ENCODE results near the gene NFIA. TPM values are rescaled to one million over a fixed set of nuclear protein-coding genes. Genes with fewer than 3 reads are reported as not detected.

Gene NFIA
- total RNA-seq, 1 donor from 2014 or later = 163 TPM

DNA sequence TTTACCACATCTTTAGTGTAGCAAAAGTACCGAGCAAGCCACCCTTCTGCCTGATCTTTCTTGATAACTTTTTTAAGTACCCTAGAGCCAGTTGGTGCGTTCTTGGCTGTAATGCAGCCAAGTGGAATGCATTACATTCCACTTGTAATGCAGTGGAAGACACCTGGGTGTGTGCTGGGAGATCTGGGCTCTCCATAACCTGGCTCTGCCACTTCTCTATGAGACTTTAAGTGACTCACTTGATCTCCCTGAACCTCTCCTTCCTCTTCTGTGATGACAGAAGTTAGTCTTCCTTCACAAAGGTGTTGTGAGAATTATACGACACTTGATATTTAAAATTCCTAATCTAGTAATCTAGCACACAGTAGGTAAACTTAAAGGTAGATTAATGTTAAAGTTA, 35.3 kb upstream of the NFIA start:
- Mint-ChIP-seq H3K4me1 (peaks cover 21% of the 10 kb centered on the region), H3K36me3 (no peaks in the 10 kb centered on the region), H3K27ac (no peak overlapping the region), H3K9me3 (no peaks in the 10 kb centered on the region), H3K4me3 (no peak overlapping the region), H3K27me3 (ENCODE audit: low read depth) (no peaks in the 10 kb centered on the region)
- TF ChIP-seq, protein P1, sequence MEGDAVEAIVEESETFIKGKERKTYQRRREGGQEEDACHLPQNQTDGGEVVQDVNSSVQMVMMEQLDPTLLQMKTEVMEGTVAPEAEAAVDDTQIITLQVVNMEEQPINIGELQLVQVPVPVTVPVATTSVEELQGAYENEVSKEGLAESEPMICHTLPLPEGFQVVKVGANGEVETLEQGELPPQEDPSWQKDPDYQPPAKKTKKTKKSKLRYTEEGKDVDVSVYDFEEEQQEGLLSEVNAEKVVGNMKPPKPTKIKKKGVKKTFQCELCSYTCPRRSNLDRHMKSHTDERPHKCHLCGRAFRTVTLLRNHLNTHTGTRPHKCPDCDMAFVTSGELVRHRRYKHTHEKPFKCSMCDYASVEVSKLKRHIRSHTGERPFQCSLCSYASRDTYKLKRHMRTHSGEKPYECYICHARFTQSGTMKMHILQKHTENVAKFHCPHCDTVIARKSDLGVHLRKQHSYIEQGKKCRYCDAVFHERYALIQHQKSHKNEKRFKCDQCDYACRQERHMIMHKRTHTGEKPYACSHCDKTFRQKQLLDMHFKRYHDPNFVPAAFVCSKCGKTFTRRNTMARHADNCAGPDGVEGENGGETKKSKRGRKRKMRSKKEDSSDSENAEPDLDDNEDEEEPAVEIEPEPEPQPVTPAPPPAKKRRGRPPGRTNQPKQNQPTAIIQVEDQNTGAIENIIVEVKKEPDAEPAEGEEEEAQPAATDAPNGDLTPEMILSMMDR (IDR thresholded peaks at IDR 0.05; ENCODE audit: unreplicated experiment) = no peak
- no peak for DNase-seq (ENCODE audit: low spot score in 2 of 2, unreplicated experiment in 2 of 2)

DNA sequence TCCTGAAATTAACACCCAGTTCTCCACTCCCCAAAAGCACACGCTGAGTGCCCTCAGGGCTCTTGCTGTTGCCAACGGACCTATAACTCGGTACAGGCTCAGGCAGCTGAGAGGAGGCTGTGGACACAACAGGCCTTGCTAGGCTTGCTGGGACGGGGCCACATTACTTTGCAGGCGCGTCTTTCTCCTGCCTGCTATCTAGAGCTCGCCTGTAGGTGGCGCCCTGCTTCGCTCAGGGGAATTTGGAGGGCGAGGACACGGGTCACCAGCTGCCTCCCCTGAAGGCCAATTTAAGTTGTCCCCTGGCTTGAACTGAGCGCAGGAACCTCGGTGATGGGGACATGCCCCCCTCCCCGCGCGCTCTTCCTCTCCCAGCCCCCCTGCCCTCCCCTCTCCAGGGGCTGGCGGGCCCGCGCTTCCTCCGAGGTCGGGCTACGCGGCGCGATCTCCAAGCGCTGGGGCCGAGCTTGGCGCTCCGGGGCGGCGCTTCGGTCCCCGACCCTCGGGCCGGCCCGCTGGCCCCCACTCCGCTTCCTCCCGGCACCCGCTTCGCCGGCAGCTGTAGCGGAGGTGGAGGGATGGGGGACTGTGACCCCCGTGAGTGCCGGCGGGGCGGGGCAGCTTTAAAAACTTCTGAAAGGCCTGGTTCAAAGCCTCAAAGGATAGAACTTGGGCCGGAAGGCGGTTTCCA, 32.4 kb upstream of the NFIA start:
- TF ChIP-seq, protein P1 (IDR thresholded peaks at IDR 0.05; ENCODE audit: unreplicated experiment) = peak; percentile 96
- Mint-ChIP-seq H3K9me3 (no peaks in the 10 kb centered on the region), H3K4me3 (peak overlapping the region; percentile 76), H3K4me1 (peaks cover 40% of the 10 kb centered on the region), H3K27ac (peak overlapping the region; percentile 89), H3K27me3 (ENCODE audit: low read depth) (no peaks in the 10 kb centered on the region), H3K36me3 (no peaks in the 10 kb centered on the region)
- DNase-seq (ENCODE audit: low spot score in 2 of 2, unreplicated experiment in 2 of 2) = peak; percentile 75 to 97

DNA sequence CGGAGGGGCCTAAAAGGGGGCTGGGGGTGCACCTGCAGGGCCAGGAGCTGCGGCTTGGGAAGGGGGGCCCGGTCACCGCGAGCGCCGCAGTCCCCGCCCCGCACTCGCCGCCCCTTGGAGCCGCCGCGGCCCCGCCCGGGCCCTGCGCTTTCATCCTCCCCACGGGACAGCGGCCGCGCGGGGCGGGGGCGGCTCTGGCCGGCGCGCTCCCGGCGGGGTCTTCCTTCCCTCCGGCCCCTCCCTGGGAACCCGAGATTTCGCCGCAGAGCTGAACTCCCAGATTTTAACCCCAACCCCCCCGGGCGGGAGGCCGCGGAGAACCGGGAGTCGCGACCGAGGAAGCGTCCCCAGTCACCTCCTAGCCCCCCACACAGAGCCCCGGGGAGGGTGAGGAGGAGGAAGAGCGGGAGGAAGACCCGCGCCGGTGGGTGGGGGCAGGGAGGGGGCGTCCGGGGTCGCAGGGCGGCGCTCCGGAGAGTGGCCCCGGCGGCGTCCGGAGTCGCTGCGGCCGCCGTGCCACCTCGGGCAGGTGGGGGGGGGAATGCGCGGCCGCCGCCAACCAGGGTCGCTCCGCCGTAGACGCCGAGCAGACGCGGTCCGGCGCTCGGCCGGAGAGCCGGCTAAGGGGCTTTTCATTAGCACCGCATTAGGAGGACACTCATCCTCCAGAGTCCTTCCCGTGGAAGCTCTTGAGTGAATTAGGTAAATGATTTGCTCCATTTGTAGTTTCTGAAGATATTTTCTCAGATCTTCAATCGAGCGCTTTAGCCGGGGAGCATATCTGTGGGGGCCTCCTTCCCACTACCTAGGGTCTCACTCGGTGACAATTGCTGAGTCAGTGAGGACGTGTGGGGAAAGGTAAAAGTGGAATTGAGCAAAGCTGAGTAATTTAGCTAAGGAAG, 31.6 kb upstream of the NFIA start:
- Mint-ChIP-seq H3K9me3 (no peaks in the 10 kb centered on the region), H3K27ac (peak overlapping the region; percentile 96), H3K36me3 (no peaks in the 10 kb centered on the region), H3K4me1 (peaks cover 48% of the 10 kb centered on the region), H3K4me3 (peak overlapping the region; percentile 83), H3K27me3 (ENCODE audit: low read depth) (no peaks in the 10 kb centered on the region)
- TF ChIP-seq, protein P1 (IDR thresholded peaks at IDR 0.05; ENCODE audit: unreplicated experiment) = no peak
- peak; percentile 47 to 74 for DNase-seq (ENCODE audit: low spot score in 2 of 2, unreplicated experiment in 2 of 2)

DNA sequence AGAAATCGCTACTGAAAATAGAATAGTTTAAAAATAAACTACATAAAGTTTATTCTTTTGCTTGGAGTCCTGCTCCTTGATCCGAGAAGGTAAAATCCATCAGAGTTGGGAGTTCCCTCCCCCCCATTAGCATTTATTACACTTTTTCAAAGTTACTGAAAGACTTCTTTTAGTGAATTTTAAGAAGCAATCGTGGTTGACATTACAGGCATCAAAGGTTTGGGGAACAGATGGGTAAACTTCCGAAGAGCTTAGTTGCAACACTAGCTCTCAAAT, 31.0 kb upstream of the NFIA start:
- TF ChIP-seq, protein P1 (IDR thresholded peaks at IDR 0.05; ENCODE audit: unreplicated experiment) = no peak
- Mint-ChIP-seq H3K27ac (peak overlapping the region; percentile 96), H3K4me3 (peak overlapping the region; percentile 83), H3K36me3 (no peaks in the 10 kb centered on the region), H3K4me1 (peaks cover 54% of the 10 kb centered on the region), H3K9me3 (no peaks in the 10 kb centered on the region), H3K27me3 (ENCODE audit: low read depth) (no peaks in the 10 kb centered on the region)
- no peak for DNase-seq (ENCODE audit: low spot score in 2 of 2, unreplicated experiment in 2 of 2)

DNA sequence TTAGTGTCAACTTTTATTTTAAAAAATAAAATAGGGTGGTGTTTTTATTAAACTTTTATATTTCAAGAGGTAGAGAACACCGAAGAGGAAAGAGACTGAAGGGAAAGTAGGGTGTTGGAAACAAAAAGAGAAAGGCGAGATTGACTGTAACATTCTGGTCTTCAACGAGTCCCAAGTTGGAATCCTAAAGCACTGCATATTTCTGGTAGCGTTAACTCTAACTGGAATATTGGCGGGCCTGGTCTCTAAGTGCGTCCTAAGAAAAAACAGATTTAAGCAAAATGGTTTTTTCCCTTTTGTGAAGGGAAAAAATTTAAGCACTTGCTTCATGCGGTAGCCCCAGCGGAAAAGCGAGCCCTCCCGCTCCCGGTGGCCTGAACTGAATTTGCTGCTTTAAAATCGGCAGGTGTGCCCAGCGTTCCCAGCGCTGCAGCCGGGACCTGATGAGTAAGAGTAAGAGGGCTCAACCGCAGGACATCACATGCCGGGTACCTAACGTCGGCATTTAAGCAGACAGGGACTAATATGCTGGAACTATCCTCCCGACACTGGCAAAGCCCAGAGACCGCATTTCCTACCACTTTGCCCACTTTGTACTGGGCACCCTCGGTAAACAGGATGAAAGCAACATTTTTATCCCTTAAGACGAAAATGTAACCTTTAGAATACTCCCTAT, 30.5 kb upstream of the NFIA start:
- no peak for DNase-seq (ENCODE audit: low spot score in 2 of 2, unreplicated experiment in 2 of 2)

More for the DNA sequence above, 30.5 kb upstream of the NFIA start:
- Mint-ChIP-seq H3K4me3 (peak overlapping the region; percentile 83), H3K27ac (peak overlapping the region; percentile 96), H3K4me1 (peaks cover 56% of the 10 kb centered on the region), H3K27me3 (ENCODE audit: low read depth) (no peaks in the 10 kb centered on the region), H3K36me3 (no peaks in the 10 kb centered on the region), H3K9me3 (no peaks in the 10 kb centered on the region)
- TF ChIP-seq, protein P1 (IDR thresholded peaks at IDR 0.05; ENCODE audit: unreplicated experiment) = no peak
